GM18499 (cell line): ENCODE measurements around the gene GPHB5.
A peak's percentile ranks its signal among the peaks of the same experiment; 100 is the strongest.
"Not testable (repeated sequence)": the region's sequence is repeated elsewhere in the genome, so short reads cannot be mapped to it uniquely, and the experiment has no call there.

Experiments
- ATAC-seq: cut with Tn5 transposase; IDR thresholded peaks from one replicate; pipeline ENCODE4 v1.9.1; 2021; ENCODE audit warnings: moderate number of reproducible peaks; ENCODE audit not compliant: insufficient read depth, unreplicated experiment

The GPHB5 gene

DNA sequence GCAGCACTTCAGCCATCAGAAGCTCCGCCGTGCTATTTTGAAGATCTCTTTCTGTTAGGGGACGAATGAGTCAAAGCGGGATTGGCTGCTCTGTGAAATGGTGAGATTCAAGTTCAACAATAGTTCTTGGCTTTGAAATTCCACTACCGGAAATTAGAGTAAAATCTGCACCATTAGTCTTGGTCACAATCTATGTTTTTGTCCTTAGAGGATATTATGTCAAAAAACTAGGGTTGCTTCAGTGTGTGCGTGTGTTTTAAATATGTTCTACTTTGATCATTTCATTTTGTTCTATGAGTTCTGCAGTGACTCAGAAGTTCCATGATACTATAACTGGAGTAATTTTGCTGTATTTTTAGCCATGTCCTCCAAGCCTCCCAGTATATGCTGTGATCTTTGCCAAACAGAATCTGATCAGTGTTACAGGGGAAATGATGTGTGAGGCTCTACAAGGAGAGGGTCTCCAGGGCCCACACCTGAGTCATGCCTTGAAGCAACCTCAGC is 22.6 kb downstream of the GPHB5 start:
- ATAC-seq, result peak; percentile 50

DNA sequence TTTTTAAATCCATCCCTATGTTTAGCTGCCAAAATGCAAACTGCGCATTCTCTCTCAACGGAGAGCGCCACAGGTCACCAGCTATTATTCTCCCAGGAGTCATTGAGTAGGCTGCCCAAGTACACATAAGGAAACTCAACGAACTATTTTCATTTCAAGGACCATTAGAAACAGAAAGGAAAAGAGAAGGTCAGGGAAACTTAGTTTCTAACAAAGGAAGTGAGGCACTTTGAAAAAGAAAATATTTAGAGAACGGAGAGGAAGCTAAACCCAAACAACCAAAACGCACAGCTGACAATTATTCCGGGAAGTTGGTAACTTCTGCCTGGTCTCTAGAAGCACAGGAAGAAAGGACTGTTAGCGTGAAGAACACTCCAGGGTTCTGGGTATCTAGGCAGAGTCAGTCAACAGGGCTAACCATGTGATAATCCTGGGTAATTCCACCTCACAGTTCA is 23.5 kb downstream of the GPHB5 start:
- ATAC-seq, result no peak

DNA sequence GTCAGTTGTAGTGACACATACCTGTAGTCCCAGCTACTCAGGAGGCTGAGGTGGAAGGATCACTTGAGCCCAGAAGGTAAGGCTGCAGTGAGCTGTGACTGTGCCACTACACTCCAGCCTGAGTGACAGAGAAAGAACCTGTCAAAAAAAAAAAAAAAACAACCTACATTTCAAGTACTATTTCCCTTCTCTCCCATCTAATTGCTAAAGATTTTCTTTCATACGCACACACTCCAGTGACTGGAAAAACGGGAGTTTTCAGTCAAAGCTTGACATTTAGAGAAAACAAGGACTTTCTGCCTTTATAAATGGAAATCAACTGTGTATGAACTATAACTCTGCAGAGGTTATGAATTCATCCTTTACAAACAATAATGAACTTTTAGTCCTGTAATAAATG is 25.9 kb downstream of the GPHB5 start:
- no peak for ATAC-seq

DNA sequence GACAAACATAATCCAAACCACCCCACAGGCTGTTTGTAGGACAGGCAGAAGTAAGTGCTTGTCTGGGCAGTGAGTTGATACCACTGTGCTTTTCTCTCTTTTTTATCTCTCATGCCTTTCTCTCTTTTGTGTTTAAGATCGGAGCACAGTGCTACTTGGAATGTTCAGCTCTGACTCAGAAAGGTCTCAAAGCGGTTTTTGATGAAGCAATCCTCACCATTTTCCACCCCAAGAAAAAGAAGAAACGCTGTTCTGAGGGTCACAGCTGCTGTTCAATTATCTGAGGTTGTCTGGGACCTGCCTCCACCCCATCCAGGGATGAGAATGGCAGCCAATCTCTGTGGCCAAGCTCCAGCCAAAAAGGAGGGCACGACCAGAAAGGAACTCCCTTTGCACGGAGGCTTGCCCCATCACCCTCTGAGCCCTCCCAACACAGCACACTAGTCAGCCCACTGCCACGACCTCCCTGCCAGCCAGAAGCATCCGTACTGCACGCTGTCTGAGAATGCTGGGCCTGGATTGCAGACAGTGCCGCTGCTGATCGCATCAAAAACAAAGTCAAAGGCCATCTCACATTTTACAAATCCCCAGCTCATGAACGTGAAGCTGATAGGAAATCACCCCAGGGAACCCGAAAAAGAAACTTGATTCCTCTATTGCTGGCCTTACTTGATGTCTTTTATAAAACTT is 27.8 kb downstream of the GPHB5 start:
- no peak for ATAC-seq

DNA sequence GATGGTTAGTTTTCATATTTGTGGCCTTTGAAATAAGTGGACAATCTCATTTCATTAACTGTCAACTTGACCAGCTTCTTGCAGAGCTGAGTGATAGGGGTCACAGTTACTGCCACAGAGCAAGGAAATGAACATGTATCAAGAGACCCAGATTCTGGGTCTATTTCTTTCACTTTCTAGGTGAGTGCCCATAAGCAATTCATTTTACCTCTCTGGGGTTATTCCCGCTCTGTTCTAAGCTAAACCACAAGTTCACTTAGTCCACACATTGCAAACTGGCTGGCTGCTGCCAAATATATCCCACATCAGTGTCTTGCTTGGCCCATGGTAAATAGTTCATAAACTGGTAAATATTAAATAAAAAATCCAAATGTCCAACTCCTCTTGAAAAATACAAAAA is 29.9 kb downstream of the GPHB5 start:
- peak; percentile 57 for ATAC-seq

DNA sequence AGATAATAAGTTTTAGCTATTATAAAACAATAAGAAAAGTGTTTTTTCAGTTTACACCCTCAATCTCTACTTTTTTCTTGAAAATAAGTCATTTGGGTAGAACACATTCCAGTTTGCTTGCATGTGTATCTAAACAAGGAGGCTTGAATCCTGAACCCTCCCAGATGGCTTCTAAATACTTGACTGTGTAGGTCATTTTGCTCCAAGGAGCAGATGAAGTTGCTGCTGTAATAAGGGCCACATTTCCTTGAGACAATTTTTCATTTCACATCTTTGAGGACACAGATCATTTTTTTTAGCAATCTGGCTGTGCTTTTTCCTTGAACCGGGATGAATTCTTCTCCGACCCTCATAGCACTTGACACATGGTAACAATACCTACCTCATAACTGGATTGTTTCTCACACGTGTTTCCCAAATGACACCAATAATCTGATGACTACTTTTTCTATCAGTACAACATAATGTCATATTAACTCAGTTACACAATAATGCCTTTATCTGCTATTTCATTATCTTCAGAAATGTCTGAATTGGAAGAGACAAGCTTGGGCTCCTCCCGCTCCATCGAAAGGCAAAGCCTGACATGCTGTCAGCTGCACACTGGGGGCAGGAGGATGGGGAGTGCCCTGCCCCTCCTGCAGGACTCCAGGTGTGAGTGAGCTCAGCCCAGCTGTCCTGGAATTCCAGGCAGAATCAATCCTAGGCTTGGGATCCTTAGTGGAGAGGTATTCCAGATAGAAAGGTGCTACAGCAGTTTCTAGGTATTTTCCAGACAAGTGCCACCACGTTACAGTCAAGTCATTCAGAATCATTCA is 30.9 kb downstream of the GPHB5 start:
- no peak for ATAC-seq

DNA sequence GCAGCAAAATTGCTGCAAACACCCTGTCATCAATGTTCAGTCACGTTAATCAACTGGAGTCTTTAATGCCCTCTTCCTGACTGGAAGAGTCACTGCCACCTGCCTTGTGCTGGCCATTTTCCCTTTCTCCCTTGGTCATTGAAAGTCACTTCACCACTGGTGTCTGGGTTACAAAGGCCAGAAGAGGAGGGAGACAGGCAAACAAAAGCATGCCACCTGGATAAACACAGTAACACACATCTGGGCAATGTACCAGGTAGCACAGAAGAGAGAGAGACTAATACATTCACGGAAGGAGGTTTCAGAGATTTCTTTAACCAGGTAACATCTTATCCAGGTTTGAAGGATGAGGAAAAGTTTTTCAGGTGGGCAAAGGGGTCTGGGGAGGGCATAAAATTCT is 32.7 kb downstream of the GPHB5 start:
- no peak for ATAC-seq

DNA sequence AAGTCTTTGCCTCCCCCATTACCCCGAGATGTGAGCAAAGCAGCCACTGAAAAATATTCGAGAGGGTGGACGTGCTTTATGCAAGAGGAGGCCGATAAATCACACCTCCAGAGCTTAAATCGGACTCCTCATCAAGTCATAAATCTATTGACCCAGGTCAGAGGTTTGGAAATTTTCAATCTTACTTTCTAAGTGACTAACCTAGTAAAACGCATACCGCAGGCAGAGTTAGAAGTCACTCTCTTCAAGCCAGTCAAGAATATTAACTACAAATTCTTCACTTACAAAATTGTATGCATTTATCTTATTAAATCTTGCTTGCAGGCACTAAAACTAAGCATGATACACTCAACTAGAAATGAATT is 34.9 kb downstream of the GPHB5 start:
- ATAC-seq, result no peak

DNA sequence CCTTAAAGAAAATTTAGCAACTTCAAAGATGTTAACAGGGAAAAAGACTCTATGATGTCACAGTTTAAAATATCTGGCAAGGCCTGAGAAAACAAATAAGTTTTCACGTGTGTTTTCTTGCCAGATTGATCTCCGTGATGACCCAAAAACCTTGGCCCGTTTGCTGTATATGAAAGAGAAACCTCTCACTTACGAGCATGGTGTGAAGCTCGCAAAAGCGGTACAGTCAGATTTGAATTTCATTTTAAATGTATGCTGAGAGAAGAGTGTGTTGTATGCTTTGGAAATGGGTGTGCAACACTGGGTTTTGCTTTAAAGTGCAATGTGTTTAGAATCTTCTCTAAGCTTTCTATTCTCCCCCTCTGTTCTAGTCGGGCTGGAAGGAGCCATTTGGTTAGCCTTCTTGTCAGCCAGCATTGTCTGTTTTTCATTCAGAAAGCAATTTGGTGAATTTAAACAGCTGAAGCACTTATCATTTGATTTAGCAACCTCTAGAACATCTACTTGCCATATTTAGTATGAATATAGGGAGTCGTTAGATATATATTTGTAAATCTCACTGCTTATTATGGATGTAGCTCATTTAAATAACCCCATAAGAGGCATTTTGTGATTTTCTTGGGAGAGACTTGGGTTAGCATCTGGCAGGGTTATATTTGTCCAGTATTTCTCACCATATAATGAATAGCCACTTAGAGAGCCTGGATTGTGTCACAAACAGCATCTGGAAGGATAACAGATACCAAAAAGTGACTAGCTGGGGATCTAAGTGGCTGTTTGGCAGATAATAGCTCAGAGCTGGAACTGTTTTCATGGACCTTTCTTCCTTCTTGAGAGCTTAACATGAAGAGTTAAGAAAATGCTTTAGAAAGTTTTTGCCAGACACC is 35.5 kb downstream of the GPHB5 start:
- ATAC-seq, result no peak

DNA sequence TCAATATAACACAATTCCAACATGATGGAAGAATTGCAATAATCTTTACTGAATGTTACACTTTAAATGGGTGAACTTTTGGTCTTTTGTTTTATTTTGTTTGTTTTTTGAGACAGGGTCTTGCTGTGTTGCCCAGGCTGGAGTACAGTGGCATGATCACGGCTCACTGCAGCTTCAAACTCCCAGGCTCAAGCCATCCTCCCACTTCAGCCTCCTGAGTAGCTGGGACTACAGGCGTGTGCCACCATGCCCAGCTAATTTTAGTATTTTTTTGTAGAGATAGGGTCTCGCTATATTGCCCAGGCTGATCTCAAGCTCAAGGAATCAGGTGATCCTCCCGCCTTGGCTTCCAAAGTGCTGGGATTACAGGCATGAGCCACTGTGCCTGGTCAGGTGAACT is 38.8 kb downstream of the GPHB5 start:
- ATAC-seq, result not testable (repeated sequence)

DNA sequence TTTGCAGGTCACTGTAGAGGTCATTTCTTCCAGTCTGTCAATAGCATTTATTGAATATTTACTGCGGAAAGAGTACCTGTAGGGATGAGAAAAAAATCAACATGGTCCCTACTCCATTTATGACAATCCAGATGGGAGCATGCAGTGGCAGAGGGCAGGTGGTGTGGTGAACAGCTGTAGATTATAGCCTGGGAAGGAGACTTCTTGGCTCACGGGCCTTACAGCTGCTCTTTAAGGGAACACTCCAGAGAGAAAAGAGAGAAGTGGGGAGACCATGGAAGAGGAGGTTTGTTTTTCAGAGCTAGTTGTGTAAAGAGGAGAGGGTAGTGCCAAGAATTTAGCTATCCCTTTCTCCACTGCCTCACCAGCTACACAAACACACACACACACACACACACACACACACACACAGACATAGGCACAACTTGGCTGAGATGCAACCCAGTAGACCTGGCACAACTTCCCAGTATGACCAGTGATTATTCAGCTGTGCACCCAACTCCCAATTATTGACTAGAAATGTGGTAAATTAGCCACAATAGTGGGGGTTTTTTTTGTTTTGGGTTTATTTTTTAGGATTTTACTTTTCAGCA is 41.0 kb downstream of the GPHB5 start:
- ATAC-seq, result no peak

DNA sequence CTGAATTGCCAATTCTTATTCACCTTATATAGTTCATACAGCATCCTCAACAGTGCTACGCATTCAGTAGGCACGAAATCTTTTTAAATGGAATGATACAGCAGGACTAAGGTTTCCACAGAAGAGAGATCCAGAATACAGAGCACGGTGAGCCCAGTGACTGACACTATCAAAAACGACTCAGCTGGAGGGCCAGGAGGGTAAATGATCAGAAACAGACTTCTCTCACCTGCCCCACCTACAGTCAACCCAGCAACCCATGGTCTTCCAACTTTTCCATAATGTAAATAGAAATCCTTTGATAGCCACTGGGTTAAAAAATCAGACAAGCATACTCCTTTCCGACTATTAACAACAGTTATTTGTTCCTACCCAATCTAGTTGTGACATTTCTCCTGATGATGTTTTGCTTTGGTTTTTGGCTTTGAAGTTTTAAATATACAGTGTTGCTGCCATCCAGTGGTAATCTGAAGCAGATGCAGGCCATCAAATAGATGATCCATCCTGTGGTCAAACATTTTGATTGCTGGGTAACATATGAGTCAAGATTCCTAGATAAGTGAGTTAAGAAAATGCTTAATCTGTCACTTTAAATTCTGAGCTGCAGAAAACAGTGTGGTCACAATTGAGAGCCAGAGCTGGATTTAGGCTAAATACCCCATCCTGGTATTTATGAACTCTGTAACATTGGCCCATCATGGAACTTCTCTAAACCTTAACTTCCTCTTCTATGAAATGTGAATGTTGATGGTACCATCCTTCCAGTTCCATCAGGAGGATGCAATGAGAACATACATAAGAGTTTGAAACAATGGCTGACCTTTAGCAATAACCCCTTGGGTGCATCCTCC is 42.0 kb downstream of the GPHB5 start:
- ATAC-seq, result peak; percentile 69

DNA sequence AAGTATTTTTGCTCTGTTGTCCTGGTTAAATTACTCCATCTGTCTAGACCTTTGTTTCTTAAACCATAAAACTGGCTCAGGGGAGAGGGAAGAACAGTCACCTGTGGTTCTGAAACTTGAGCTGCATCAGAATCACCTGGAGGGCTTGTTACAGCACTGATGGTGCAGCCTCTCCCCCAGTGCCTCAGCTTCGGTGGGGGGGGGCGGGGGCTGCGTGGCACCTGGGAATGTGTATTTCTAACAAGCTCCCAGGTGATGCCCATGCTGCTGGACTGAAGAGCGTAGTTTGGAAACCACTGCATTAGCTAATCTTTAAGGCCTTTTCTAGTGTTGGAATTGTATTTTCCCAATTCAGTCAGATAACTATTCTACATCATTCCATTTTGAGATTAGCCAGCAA is 42.7 kb downstream of the GPHB5 start:
- ATAC-seq, result no peak

DNA sequence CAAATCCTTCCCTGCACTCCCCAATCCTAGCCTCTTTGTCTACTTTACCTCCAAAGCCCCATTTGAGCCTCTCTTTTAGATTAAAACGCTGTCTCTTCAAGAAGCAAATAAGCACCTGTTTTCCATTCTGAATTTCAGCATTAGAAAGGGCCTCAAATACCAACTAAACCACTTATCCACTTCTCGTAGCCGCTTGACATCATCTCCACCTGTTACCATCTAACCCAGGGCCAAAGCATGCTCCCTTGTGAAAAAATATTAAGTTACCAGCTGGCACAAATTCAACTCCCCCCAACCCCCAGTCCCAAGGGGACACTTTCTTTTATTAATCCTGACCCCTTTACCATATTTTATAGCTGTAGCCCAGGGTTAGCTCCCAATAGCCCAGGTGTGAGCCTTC is 43.1 kb downstream of the GPHB5 start:
- ATAC-seq, result no peak

DNA sequence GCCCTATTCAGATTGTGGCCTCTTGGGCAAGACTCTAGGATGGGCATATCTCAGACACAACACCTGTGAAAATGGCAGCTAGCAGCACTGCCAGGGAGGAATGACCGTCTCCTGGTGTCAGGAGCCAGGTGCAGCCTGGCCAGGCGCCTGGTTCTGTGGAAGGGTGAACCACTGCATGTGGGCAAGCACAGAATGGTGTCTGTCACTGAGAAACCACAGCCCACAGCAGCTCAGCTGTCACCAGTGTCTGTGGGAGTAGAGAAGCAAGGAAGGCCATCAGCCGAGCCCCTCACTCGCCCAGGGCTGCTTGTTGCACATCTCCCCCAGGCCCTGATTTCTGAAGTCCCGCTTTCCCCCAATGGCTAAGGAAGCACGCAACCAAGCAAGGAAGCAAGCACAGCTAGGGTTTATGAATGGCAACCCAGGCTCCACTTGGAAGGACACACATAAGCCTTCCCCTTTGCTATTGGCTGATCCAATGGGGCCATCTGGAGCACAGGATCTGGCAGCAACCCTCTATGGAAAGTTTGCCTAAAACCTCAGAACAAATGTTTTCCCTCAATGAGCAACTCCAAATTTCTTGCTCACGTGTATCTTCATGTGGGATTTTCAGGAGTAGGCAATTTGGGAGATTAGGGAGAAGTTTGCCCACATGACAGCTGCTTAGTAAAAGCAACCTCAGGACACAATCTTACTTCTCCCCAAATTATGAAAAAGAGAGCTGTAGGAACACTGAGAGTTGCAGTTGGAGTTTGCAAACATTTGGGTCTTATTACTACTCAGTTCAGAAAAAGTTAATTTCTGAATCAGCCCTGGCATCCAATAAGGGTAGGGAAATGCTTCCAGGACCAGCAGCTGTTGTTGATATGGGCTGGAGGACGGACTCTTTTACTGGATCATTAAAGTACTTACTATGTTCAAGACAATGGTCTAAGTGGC is 44.7 kb downstream of the GPHB5 start:
- ATAC-seq, result no peak

DNA sequence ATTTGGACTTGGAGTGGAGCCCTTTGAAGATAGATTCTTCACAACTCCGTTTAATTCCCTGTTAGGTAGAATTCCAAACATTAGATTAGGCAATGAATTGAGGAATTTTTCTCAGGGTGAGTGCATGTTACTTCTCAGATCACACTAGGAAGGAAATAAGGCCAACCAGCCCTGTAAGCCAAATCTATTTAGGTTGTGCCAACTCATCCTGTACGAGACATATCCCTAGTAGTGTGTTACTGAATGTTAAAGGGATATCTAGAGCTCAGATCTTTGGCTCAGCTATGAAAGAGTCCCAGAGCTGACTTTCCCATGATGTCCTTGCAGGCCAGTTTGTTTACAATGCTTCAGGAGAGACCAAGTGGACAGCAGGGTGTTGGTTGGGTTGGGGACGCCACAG is 45.6 kb downstream of the GPHB5 start:
- ATAC-seq, result no peak

DNA sequence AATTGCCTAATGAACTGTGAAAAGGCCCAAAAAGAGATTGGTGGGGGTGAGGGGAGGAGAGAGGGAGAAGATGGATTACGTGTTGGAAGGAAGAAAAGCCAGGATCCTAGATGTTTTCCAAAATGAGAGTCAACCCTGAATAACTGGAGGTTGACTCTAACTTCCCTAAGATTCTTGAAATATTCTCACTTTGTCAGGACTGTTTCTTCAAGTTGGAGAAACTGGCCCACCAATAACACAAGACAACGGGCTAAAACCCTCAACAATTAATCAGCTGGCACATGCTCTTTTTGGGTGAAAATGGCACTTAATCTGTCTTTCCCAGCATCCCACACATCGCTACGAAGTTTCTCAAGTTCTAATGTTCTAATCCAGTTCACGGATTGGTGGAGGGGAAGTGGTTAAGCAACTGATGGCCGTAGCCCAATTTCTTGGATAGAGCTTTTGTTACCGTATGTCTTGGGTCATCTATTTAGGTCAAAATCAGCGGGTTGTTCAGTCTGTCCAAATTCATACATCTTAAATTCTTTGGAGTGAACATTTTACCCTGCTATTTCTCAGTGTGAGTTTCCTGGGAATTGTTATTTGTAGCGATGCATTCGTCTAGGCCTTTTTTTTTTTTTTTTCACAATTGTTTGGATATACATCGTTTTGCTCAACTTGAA is 49.0 kb downstream of the GPHB5 start:
- ATAC-seq, result no peak

DNA sequence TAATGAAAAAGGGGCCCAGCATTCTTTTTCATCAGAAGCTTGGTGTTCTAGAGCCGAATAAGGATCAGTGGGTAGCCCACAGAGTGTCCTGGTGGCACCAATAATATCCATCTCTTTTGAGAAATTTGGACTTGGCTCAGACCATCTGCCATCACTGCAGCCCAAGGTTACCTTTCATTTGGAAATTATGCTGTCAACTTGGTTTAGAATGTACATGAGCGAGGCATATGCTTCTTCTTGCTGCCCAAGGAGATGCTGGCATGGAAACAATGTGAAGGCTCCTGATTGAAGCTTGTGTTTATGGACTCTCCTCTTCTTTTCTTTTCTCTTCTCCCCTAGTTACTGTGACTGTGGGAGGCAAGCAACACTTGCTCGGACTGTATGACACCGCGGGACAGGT is 50.0 kb downstream of the GPHB5 start:
- ATAC-seq, result no peak
